Suppressor macrophage treated with lipopolysaccharide for 4 hours (primary cell): ENCODE results near the gene IL21R.

Experiments used
- DNase-seq: peaks from one replicate; pipeline ENCODE4 v3.0.0-alpha.2; 2020

Gene IL21R

DNA sequence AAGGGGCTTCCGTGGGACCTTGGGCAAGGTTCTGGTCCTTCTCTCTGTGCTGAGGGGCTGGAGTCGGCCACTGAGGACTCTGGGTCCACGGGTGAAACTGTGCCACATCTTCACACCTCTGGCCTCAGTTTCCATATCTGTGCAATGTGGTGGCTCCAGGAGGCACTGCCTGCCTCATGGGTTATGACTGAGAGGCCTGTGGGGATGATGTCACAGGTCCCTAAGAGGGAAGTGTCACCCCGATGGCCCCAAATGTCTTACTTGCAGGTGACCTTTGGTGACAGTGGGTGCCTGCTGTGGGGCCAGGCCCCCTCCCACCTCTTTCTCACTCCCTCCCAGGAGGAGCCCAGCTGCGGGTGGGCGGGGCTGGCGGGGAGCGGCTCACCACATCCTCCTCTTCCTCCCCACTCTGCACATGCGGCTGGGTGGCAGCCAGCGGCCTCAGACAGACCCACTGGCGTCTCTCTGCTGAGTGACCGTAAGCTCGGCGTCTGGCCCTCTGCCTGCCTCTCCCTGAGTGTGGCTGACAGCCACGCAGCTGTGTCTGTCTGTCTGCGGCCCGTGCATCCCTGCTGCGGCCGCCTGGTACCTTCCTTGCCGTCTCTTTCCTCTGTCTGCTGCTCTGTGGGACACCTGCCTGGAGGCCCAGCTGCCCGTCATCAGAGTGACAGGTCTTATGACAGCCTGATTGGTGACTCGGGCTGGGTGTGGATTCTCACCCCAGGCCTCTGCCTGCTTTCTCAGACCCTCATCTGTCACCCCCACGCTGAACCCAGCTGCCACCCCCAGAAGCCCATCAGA lies at the start of gene IL21R:
Gene IL21R, plus strand, starts transcription at position 407 of the 801 bp plus-strand sequence. CDS start 27,898 bp downstream, outside the sequence.
- peak; percentile 82 for DNase-seq

DNA sequence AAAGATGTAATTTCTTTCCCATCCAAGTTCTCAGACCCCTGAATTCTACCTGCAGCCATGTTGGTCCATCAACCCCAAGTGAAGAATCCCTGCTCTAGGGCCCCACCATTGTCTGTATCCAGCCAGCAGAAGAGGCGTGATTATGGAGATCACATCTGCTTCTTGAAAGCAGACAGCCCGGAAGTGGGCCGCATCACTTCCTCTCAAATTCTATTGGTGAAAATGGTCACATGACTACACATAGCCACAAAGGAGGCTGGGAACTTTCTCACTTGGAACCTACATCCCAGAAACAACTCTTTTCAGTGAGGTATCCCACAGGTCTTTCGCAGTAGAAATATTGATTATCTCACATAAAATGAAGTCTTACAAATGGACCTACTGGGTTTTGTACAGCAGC lies 48.1 kb upstream of the IL21R start:
- no peak for DNase-seq

DNA sequence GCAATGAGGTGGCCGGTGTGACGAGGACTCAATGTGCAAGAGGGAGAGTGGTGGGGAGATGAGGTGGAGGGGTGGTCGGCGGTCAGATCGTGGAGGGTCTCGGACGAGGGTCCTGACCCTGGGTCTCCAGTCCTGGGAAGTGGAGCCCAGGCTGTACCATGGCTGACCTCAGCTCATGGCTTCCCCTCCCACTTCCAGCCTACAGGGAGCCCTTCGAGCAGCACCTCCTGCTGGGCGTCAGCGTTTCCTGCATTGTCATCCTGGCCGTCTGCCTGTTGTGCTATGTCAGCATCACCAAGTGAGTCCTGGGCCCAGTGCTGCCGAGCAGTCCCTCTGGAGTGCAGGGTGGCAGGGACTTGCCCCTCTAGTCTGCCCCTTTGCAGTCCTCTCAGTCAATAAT lies 46.4 kb upstream of the IL21R start:
- peak; percentile 58 for DNase-seq

DNA sequence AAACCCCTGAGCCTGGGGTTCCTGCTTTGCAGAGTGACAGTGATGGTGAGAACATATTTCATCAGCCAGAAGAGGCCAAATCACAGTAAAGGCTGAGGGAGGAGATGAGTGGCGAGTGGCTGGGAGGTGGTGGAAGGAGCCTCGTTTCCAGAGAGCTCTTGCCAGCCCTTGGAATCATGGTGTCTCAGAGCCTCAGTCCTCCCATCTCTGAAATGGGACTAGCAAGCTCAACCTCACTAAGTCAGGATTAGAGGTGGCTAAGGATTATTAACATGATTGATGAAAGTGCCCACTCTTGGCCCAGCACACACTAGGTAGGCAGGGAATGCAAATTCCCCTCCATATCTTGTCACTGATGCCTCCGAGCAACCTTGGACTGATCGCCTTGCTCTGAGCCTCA lies 45.2 kb upstream of the IL21R start:
- no peak for DNase-seq

DNA sequence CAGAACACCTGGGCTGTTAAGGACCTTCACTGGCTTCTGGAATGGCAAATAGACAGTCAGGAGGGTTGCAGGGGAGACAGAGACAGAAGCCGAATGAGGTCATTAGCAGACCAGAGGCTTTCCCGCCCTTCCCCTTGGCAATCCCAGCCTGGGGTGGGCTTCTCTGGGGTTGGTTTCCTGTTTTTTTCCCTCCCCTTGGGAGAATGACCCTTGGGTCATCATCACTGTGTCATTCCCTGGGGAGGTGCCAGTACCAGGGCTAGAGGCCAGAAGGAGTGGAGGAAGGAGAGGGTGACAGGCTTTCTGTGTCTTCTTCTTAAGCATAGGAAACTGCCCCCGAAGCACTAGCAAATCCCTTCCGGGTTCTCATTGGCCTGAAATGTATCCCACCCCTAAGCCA lies 42.9 kb upstream of the IL21R start:
- DNase-seq: no peak

DNA sequence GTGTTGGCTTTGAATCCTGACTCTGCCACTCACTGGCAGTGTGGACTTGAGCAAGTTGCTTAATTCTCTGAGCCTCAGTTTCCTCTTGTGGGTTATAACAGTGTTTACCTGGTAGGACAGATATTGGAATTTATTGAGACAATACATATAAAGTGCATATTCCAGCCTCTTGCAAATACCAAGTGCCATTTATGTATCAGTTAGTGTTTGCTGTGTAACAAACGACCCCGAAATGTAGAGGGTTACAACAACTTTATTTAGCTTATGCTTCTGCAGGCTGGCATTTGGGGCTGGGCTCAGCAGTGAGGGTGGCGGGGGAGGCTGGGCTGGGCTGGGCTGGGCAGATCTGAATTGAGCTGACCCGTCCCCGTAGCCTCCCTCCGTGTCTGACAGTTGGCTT lies 42.4 kb upstream of the IL21R start:
- DNase-seq: no peak

DNA sequence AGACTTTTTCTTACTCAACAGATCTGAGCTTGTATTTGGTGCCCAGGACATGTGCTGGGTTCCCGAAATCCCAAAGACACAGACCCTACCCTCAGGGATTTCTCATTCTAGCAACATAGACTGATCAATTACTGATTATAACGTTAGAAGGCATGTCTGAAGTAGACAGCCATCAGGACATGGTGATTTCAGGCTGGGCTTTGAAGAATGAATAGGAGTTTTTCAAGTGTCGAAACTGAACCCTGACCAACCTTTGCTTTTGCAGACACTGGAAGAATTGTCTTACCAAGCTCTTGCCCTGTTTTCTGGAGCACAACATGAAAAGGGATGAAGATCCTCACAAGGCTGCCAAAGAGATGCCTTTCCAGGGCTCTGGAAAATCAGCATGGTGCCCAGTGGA lies 40.0 kb upstream of the IL21R start:
- no peak for DNase-seq

DNA sequence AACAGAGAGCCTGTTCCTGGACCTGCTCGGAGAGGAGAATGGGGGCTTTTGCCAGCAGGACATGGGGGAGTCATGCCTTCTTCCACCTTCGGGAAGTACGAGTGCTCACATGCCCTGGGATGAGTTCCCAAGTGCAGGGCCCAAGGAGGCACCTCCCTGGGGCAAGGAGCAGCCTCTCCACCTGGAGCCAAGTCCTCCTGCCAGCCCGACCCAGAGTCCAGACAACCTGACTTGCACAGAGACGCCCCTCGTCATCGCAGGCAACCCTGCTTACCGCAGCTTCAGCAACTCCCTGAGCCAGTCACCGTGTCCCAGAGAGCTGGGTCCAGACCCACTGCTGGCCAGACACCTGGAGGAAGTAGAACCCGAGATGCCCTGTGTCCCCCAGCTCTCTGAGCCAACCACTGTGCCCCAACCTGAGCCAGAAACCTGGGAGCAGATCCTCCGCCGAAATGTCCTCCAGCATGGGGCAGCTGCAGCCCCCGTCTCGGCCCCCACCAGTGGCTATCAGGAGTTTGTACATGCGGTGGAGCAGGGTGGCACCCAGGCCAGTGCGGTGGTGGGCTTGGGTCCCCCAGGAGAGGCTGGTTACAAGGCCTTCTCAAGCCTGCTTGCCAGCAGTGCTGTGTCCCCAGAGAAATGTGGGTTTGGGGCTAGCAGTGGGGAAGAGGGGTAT lies 39.3 kb upstream of the IL21R start:
- DNase-seq: no peak

DNA sequence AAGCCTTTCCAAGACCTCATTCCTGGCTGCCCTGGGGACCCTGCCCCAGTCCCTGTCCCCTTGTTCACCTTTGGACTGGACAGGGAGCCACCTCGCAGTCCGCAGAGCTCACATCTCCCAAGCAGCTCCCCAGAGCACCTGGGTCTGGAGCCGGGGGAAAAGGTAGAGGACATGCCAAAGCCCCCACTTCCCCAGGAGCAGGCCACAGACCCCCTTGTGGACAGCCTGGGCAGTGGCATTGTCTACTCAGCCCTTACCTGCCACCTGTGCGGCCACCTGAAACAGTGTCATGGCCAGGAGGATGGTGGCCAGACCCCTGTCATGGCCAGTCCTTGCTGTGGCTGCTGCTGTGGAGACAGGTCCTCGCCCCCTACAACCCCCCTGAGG lies 38.7 kb upstream of the IL21R start:
- no peak for DNase-seq

DNA sequence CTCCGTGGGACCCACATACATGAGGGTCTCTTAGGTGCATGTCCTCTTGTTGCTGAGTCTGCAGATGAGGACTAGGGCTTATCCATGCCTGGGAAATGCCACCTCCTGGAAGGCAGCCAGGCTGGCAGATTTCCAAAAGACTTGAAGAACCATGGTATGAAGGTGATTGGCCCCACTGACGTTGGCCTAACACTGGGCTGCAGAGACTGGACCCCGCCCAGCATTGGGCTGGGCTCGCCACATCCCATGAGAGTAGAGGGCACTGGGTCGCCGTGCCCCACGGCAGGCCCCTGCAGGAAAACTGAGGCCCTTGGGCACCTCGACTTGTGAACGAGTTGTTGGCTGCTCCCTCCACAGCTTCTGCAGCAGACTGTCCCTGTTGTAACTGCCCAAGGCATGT lies 38.2 kb upstream of the IL21R start:
- DNase-seq: no peak

DNA sequence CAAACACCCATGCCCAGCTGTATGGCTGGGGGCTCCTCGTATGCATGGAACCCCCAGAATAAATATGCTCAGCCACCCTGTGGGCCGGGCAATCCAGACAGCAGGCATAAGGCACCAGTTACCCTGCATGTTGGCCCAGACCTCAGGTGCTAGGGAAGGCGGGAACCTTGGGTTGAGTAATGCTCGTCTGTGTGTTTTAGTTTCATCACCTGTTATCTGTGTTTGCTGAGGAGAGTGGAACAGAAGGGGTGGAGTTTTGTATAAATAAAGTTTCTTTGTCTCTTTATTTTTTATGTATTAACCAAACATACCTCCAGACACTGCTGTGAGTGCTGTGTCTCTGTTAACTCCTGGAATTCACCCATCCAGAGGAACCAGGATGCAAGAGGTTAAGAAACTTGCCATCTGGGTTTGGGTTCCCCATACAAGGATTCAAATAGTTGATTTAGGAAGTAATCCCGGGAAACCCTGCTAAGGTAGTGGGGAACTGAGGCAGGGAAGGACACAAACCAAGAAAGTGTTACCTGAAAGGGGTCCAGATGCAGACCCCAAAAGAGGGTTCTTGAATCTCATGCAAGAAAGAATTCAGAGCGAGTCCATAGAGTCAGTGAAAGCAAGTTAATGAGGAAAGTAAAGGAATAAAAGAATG lies 37.4 kb upstream of the IL21R start:
- DNase-seq: no peak

DNA sequence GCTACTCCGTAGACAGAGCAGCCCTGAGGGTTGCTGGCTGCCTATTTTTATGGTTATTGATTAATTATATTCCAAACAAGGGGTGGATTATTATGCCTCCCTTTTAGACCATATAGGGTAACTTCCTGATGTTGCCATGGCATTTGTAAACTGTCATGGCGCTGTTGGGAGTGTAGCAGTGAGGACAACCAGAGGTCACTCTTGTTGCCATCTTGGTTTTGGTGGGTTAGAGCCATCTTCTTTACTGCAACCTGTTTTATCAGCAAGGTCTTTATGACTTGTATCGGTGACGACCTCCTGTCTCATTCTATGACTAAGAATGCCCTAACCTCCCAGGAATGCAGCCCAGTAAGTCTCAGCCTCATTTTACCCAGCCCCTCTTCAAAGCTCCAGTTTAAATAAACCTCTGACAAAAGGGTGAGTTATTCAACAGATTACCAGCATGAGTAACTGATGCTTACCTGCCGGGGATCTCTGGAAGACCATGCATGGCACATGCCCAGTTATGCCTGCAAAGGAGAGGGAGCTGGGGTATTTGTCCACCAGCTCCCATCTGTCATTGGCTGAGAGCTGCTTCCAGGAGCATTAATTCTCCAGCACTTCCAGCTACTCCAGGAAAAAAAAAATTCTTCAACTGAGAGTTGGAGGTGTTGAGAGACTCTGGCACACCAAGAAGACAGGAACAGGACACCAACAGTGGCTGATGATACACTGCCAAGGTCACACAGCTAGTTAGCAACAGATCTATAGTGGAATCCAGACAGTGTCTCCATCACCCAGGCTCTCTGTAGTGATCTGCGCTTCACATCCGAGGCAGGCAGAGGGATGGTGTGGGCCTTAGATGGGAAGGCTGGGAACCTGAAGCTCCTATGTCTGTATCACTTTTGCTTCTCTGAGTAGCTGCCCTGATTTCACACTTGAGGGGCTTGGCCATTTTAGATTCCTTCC lies 36.6 kb upstream of the IL21R start:
- DNase-seq: no peak

DNA sequence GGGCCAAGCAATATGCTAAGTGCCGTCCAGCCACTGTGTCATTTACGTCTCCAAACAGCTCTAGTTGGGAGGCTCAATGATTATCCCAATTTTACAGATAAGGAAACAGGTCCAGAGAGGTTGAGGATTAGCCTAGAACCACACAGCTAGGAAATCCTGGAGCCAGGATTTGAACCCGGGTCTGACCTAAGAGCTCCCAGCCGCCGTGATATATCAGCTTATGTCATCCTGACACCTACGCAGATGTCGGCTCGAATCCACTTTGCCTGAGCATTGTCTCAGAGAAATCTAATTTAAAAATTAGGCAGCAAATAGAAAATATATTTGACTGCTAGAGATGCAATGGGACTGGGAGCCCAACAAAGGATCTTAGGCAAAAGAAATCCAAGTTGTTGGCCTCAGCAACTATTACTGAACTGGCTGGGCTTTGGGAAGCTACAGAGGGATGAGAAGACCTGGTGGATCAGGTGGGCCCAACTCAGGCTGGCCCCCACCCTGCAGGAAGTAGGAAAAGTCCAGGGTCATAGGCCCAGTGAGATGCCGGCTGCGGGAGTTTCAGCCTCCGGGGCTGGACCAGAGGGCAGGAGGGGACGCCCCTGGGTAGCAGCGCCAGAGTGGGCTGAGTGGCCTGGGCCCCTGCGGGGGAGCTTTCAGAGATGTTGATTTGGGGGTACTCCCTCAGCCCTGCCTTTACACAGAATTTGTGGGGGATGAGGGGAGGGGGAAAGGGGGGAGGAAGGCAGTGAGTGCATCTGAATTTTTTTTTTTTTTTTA lies 35.1 kb upstream of the IL21R start:
- peak; percentile 14 for DNase-seq

DNA sequence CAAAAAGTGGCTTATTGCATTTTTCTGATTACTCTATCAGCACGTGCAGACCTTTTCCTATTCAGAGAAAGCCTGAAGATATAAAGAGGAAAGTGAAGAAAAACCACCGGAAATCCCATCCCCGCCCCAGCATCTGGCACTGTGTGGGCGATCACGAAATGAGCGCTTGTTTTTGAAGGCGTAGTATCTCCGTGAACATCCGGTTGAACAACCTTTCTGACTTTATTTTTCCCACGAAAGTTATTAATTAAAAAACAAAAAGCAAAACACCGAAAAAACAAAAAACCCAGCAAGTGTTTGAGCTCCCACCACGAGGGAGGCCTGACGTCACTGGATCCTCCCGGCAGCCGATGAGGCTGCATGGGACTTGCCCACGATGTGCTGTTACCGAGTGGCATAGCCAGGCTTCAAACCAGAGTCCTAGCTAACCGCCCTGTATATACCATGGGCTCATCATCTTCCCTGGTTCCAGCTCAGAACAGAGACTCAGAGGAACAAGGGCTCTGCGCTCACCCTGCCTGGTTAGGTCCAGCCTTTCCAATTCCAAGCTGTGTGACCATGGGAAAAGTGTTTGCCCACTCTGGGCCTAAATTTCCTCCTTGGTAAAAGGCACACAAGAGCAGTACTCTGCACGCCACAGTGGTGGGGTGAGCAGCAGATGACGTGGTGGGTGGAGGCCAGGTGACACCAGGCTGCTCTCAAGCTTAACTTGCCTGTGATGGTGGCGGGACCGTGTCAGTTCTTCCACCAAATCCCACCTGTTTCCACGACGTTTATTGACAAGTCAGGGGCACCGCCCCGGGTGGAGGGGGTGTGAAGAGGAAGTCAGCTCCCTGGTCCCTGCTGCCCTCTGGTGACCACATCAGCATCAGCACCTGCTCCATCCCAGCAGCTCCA lies 34.3 kb upstream of the IL21R start:
- peak; percentile 94 for DNase-seq

DNA sequence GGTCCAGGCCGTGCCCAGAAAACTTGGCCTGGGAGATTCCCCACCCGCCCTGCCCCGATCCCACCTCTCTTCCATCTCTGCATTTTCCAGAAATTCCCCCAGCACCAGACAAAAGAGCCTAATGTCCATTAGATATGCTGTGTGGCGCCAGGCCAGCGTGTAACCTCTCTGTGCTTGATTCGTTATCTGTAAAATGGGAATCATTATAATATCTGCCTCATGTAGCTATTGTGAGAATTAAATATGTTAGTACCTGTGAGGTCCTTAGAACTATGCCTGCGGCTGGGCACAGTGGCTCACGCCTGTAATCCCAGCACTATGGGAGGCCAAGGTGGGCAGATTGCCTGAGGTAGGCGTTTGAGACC lies 33.6 kb upstream of the IL21R start:
- DNase-seq: no peak

DNA sequence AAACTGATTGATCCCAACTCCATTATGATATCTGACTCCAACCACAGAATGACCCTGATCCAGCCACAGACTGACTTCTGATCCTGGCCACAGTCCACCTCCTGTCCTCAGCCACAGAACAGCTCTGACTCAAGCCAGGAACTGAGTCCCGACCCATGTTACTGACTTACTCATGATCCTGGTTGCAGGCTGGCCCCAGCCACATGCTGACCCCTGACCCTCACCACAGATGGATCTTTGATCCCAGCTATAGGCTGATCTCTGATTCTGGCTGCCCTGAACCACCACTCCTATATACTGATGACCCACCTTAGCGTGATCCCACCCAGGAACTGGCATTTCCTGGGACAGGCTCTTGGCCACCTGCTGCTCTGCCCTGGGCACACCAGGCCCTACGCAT lies 32.2 kb upstream of the IL21R start:
- no peak for DNase-seq

DNA sequence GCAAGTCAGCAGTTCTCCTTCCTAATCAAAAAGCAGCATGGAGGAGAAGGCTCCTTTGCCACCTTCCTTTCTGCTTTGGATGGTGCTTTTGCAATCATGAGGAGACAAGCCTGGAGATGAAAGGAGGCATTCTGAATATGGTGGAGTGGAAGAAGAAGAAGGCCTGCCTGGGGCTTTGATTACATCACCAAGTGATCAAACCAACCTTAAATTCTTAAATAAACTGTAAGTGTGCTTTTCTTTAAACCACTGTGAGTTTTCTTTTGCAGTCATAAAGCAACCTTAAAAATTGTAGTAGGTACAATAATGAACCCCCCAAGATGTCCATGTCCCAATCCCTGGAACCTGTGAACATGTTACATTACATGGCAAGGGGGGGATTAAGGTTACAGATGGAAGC lies 31.7 kb upstream of the IL21R start:
- no peak for DNase-seq

DNA sequence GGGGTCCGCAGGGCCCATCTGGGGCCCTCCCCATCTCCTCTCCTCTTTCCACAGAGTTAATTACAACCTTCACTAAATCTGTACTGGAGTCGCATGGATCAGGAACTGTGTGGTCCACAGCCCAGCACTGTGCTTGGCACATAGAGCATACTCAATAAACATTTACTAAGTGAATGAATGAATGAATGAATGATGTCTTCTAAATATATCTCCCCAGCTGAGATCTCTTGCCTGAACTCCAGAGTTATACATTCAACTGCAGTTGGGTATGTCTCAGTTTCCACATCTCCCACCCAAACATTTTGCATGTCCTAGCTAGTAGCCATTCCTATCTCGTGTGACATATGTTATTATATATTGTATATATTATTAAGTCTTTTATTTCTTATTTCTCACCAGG lies 28.7 kb upstream of the IL21R start:
- no peak for DNase-seq

DNA sequence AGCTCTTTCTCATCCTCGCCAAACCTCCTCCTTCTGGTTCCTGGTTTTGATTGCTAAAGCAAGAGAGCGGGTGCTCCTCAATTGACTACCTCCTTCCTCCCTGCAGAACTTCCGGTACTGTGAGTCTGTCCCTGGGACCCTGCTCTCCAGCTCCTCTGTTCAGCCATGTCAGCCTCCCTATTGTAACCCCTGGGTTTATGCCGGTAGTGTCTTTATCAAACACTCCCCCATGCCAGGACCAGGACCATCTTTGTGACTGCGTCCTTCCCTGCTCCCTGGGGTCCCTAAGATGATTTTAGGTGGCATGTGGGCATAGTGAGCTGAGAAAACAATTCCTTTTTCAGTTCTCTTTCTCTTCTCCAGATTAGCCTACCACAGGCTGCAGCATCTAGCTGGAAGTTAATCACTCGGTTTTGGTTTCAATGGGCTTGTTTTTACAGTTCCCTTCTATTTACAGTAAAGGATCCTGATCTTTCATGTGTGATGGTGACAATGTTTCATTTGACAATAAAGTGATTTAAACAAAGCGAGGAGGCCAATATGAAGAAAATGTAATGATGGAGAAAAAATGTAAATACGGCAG lies 27.7 kb upstream of the IL21R start:
- peak; percentile 85 for DNase-seq

DNA sequence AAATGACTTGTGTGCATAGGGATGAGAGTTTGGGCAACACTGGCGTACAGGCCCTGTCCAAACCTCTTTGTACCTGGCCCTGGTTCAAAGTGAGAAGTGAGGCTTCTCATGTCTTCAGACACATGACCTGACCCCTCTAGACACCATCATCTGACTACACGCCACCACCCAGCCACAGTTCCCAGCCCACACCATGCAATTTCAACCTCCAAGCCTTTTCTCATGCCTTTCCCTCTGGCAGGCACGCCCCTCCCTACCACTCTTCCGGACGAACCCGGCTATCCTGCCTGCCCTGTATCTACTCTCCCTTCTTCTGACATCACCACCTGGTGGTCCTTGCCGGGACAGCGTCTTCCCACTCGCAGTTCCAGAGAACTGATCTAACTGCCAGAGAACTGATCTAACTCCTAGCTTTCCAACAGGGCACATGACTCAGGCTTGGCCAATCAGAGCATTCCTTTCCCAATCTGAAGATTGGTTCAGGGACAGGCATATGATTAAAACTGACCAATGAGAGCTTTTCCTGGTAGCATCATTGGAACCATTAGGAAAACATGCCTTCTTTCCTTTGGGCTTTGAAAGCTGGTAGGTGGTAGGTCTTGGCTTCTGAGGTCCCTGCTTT lies 27.1 kb upstream of the IL21R start:
- DNase-seq: peak; percentile 88
